ENCODE data around the gene ZFHX2.

- TF ChIP-seq AKAP8 (CRISPR knock-in tag; IDR thresholded peaks at IDR 0.05) (no peak), EZH2 (conservative IDR thresholded peaks at IDR 0.05; ENCODE audit: low read depth, low read length) (no peak), CBFB (CRISPR knock-in tag; IDR thresholded peaks at IDR 0.05) (no peak)
- TF ChIP-seq, protein P1, sequence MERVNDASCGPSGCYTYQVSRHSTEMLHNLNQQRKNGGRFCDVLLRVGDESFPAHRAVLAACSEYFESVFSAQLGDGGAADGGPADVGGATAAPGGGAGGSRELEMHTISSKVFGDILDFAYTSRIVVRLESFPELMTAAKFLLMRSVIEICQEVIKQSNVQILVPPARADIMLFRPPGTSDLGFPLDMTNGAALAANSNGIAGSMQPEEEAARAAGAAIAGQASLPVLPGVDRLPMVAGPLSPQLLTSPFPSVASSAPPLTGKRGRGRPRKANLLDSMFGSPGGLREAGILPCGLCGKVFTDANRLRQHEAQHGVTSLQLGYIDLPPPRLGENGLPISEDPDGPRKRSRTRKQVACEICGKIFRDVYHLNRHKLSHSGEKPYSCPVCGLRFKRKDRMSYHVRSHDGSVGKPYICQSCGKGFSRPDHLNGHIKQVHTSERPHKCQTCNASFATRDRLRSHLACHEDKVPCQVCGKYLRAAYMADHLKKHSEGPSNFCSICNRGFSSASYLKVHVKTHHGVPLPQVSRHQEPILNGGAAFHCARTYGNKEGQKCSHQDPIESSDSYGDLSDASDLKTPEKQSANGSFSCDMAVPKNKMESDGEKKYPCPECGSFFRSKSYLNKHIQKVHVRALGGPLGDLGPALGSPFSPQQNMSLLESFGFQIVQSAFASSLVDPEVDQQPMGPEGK (CRISPR knock-in tag; IDR thresholded peaks at IDR 0.05): no peak
These were observed 26.3 kb upstream of the ZFHX2 start for GRCh38 chr14:23577710-23578392.

Data from HepG2 (cell line).